Activated naive CD4-positive, alpha-beta T cell treated with anti-CD3 and anti-CD28 coated beads, Interleukin-2, amount 10 ng/mL, durations not matched to agents 7 days and 5 days (primary cell): ENCODE data around the gene TMEM176B.

Experiments used
- CTCF ChIA-PET: fragments of 350-600 bp; sonication (Branson Sonifier 250); formaldehyde crosslinking; loops from one replicate; lab custom pipeline; 2021; ENCODE audit warnings: antibody characterized with exemption; lab: Charles Lee
- DNase-seq: peaks from one replicate; pipeline ENCODE4 v3.0.0-alpha.2; 2020
- H3K27ac Mint-ChIP-seq: one replicate; pipeline ENCODE4 v1.8.0; 2021; ENCODE audit warnings: mild to moderate bottlenecking, moderate library complexity, mixed read lengths
- H3K27me3 Mint-ChIP-seq: one replicate; pipeline ENCODE4 v1.8.0; 2021; ENCODE audit warnings: mild to moderate bottlenecking, mixed read lengths
- H3K36me3 Mint-ChIP-seq: one replicate; pipeline ENCODE4 v1.8.0; 2021; ENCODE audit warnings: mixed read lengths
- H3K4me1 Mint-ChIP-seq: one replicate; pipeline ENCODE4 v1.8.0; 2021; ENCODE audit warnings: mixed read lengths
- H3K4me3 Mint-ChIP-seq: one replicate; pipeline ENCODE4 v1.8.0; 2021; ENCODE audit warnings: mild to moderate bottlenecking, moderate library complexity, mixed read lengths
- H3K9me3 Mint-ChIP-seq: one replicate; pipeline ENCODE4 v1.8.0; 2021; ENCODE audit warnings: mixed read lengths

Gene TMEM176B

GRCh38 chr7:150806454-150806853 lies 6.3 kb upstream of the TMEM176B start:
- peaks cover 3% of the 10 kb centered on the region for H3K4me1 Mint-ChIP-seq
- CTCF ChIA-PET, result no interaction called here
- no peak overlapping the region for H3K27ac Mint-ChIP-seq
- H3K9me3 Mint-ChIP-seq, result peaks cover 5% of the 10 kb centered on the region
- DNase-seq, result no peak
- H3K27me3 Mint-ChIP-seq, result peaks cover 66% of the 10 kb centered on the region
- no peaks in the 10 kb centered on the region for H3K36me3 Mint-ChIP-seq
- no peak overlapping the region for H3K4me3 Mint-ChIP-seq

- Mint-ChIP-seq H3K9me3 (peaks cover 5% of the 10 kb centered on the region), H3K36me3 (no peaks in the 10 kb centered on the region), H3K27ac (no peak overlapping the region), H3K4me1 (peaks cover 7% of the 10 kb centered on the region), H3K4me3 (no peak overlapping the region), H3K27me3 (peaks cover 71% of the 10 kb centered on the region)
- DNase-seq, result no peak
- CTCF ChIA-PET, result no interaction called here
Measured at GRCh38 chr7:150805864-150806263, 5.7 kb upstream of the TMEM176B start.

- no peak for DNase-seq
- peaks cover 7% of the 10 kb centered on the region for H3K4me1 Mint-ChIP-seq
- H3K4me3 Mint-ChIP-seq, result no peak overlapping the region
- H3K27ac Mint-ChIP-seq, result no peak overlapping the region
- H3K27me3 Mint-ChIP-seq, result peaks cover 72% of the 10 kb centered on the region
- H3K36me3 Mint-ChIP-seq, result no peaks in the 10 kb centered on the region
- CTCF ChIA-PET, result no interaction called here
- peaks cover 5% of the 10 kb centered on the region for H3K9me3 Mint-ChIP-seq
Measured at GRCh38 chr7:150804802-150805201, 4.6 kb upstream of the TMEM176B start.

- CTCF ChIA-PET, result no interaction called here
- no peaks in the 10 kb centered on the region for H3K36me3 Mint-ChIP-seq
- peaks cover 11% of the 10 kb centered on the region for H3K4me1 Mint-ChIP-seq
- DNase-seq, result no peak
- no peak overlapping the region for H3K4me3 Mint-ChIP-seq
- H3K27me3 Mint-ChIP-seq, result peaks cover 84% of the 10 kb centered on the region
- peaks cover 5% of the 10 kb centered on the region for H3K9me3 Mint-ChIP-seq
- H3K27ac Mint-ChIP-seq, result no peak overlapping the region
Measured at GRCh38 chr7:150803161-150803860, 3.1 kb upstream of the TMEM176B start.

GRCh38 chr7:150801946-150802771 lies 2.0 kb upstream of the TMEM176B start:
- DNase-seq, result no peak
- Mint-ChIP-seq H3K27ac (no peak overlapping the region), H3K4me1 (peaks cover 11% of the 10 kb centered on the region), H3K9me3 (peaks cover 5% of the 10 kb centered on the region), H3K36me3 (no peaks in the 10 kb centered on the region), H3K4me3 (no peak overlapping the region), H3K27me3 (peaks cover 77% of the 10 kb centered on the region)
- CTCF ChIA-PET, result interaction anchor here (0.8 kb wide), 1 partner anchor 96 kb away, joined by 3 read pairs; no protein-coding TSS in a partner anchor

- Mint-ChIP-seq H3K36me3 (no peaks in the 10 kb centered on the region), H3K9me3 (peaks cover 5% of the 10 kb centered on the region), H3K27me3 (peaks cover 77% of the 10 kb centered on the region), H3K4me3 (peak overlapping the region; percentile 35), H3K4me1 (peaks cover 11% of the 10 kb centered on the region), H3K27ac (no peak overlapping the region)
- DNase-seq, result no peak
- CTCF ChIA-PET, result no interaction called here
Measured at GRCh38 chr7:150801242-150801945, 1.2 kb upstream of the TMEM176B start.

GRCh38 chr7:150800581-150801241 lies 547 bp upstream of the TMEM176B start, which contains the start of gene TMEM176A:
TSS of gene TMEM176A (plus strand) at chr7:150800769. CDS start at chr7:150801551, 782 bp downstream.
- peaks cover 3% of the 10 kb centered on the region for H3K9me3 Mint-ChIP-seq
- H3K4me1 Mint-ChIP-seq, result peaks cover 11% of the 10 kb centered on the region
- H3K27ac Mint-ChIP-seq, result no peak within 1 kb of the TSS
- H3K27me3 Mint-ChIP-seq, result peaks cover 72% of the 10 kb centered on the region
- CTCF ChIA-PET, result no interaction called here
- no peaks in the 10 kb centered on the region for H3K36me3 Mint-ChIP-seq
- DNase-seq, result no peak
- peak within 1 kb of the TSS; percentile 35 for H3K4me3 Mint-ChIP-seq

- H3K36me3 Mint-ChIP-seq, result no peaks in the 10 kb centered on the region
- H3K27me3 Mint-ChIP-seq, result peaks cover 59% of the 10 kb centered on the region
- H3K27ac Mint-ChIP-seq, result no peak overlapping the region
- no peaks in the 10 kb centered on the region for H3K9me3 Mint-ChIP-seq
- CTCF ChIA-PET, result interaction anchor here (0.9 kb wide), 1 partner anchor 78 kb away, joined by 3 read pairs; no protein-coding TSS in a partner anchor
- DNase-seq, result no peak
- peaks cover 11% of the 10 kb centered on the region for H3K4me1 Mint-ChIP-seq
- H3K4me3 Mint-ChIP-seq, result peak overlapping the region; percentile 43
Measured at GRCh38 chr7:150799156-150799555, 1.0 kb downstream of the TMEM176B start.

- Mint-ChIP-seq H3K4me1 (peaks cover 11% of the 10 kb centered on the region), H3K27me3 (peaks cover 47% of the 10 kb centered on the region), H3K9me3 (no peaks in the 10 kb centered on the region), H3K27ac (no peak overlapping the region), H3K36me3 (no peaks in the 10 kb centered on the region), H3K4me3 (no peak overlapping the region)
- CTCF ChIA-PET, result no interaction called here
- no peak for DNase-seq
Measured at GRCh38 chr7:150797661-150798060, 2.5 kb downstream of the TMEM176B start.

- H3K9me3 Mint-ChIP-seq, result no peaks in the 10 kb centered on the region
- H3K4me3 Mint-ChIP-seq, result no peak overlapping the region
- DNase-seq, result no peak
- no peak overlapping the region for H3K27ac Mint-ChIP-seq
- no peaks in the 10 kb centered on the region for H3K36me3 Mint-ChIP-seq
- no peaks in the 10 kb centered on the region for H3K4me1 Mint-ChIP-seq
- CTCF ChIA-PET, result no interaction called here
- peaks cover 21% of the 10 kb centered on the region for H3K27me3 Mint-ChIP-seq
Measured at GRCh38 chr7:150793569-150794238, 6.5 kb downstream of the TMEM176B start.

GRCh38 chr7:150791746-150792452 lies 8.3 kb downstream of the TMEM176B start:
- no peaks in the 10 kb centered on the region for H3K4me1 Mint-ChIP-seq
- H3K4me3 Mint-ChIP-seq, result no peak overlapping the region
- no peak for DNase-seq
- H3K9me3 Mint-ChIP-seq, result no peaks in the 10 kb centered on the region
- CTCF ChIA-PET, result interaction anchor here (1.0 kb wide), 1 partner anchor 13 kb away, joined by 6 read pairs; no protein-coding TSS in a partner anchor
- H3K36me3 Mint-ChIP-seq, result no peaks in the 10 kb centered on the region
- H3K27me3 Mint-ChIP-seq, result peaks cover 24% of the 10 kb centered on the region
- no peak overlapping the region for H3K27ac Mint-ChIP-seq

- no peak overlapping the region for H3K4me3 Mint-ChIP-seq
- no peak for DNase-seq
- H3K4me1 Mint-ChIP-seq, result no peaks in the 10 kb centered on the region
- peaks cover 24% of the 10 kb centered on the region for H3K27me3 Mint-ChIP-seq
- no peaks in the 10 kb centered on the region for H3K36me3 Mint-ChIP-seq
- H3K27ac Mint-ChIP-seq, result no peak overlapping the region
- CTCF ChIA-PET, result no interaction called here
- H3K9me3 Mint-ChIP-seq, result no peaks in the 10 kb centered on the region
Measured at GRCh38 chr7:150791304-150791703, 8.9 kb downstream of the TMEM176B start.
